GM18867 (cell line): Measurements from ENCODE around the gene ACADL.

ENCODE experiments used
- ATAC-seq: cut with Tn5 transposase; IDR thresholded peaks from one replicate; pipeline ENCODE4 v1.9.1; 2021; ENCODE audit warnings: mild to moderate bottlenecking, moderate library complexity; ENCODE audit not compliant: unreplicated experiment

Gene ACADL

GRCh38 chr2:210171309-210172218 is 53.7 kb downstream of the ACADL start, which contains the start of gene KANSL1L:
Gene KANSL1L (minus strand): TSS chr2:210171409. CDS start chr2:210154582, 16,827 bp downstream.
- peak; percentile 77 for ATAC-seq

DNA sequence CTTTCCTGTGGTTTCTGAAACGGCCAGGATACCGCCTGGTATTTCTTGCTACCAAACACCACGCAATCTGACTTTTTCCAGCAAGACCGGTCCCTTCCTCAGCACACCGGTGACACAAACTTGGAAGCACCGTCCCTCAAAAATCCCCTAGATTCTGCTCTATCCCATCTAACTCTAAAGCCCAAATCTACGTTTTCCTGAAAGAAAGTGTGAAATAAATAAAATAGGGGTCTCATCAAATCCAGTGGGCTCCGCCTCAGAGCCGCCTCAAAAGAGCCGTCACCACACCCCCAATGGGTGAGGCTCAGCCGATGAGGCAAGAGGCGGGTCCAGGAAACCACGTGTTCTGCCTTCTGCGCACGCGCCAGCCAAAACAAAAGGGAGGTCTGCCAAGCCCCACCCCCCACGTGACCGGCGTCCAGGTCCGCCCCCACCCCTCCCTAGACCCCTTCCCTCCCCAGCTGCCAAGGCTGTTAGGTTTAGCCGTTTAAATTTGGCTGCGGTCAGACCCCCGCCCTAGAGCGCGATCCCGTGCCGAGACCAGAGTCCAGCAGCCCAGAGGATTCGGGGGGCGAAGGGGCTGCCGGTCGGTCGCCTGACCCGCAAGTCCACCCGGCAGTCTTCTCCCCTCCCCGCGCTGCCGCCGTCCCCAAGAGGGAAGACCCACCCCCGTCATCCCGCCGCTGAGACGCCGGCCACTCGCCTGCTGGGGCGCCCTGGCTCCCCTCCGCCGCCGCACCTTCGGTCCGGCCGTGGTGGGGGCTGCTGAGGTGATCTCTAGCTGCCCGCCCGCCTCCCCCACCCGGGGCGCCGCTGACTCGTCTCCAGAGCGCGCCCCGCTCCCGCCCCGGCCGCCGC is 54.6 kb downstream of the ACADL start:
- peak; percentile 73 for ATAC-seq

- ATAC-seq: no peak
These were observed 55.1 kb downstream of the ACADL start for GRCh38 chr2:210170196-210170445.

DNA sequence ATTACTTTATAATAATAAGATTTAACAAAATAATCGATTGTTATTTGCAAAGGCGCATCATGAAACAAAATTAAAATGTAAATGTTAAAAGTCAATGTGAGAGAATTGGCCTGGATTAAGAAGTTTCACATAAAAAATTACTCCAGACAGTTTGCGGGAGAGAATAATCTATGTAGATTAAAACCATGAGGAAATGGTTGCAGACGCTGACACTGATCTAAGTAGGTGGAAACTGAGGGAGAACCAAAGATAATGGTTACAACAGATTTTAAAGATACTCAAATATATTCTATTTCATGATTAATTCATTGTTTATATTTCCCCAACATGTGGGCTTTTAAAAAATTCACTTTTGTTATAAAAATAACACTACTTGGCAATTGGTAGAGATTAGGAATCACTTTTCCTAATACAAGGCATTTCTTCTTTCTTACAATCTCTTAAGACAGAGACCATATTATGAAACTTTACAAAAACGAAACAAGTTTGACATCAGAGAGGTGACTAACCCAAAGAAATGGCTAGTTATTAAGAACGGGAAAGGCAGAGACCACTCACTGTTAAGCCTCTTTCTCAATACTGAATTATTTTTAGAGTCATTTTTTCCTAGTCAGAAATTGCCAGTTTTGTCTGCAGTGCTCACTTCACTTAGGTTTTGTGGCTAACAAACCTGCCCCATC is 55.6 kb downstream of the ACADL start:
- ATAC-seq: peak; percentile 23

DNA sequence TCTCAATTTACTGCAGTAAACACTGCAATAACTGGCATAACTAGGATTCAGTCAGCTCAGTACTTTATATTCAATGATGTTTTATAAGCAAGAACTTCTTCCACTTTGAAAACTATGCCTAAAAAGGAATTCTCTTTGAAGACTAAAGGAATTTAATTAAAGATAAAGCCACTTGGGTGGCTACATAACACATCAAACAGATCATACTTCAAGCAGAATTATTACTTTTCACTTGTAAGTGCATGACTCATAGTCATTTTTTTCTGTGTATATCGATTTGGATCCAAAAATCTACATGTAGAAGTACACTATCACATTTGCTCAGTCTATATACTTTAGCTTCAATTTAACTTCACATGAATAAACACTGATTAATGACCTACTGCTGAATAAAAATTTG is 58.0 kb downstream of the ACADL start:
- ATAC-seq: no peak

DNA sequence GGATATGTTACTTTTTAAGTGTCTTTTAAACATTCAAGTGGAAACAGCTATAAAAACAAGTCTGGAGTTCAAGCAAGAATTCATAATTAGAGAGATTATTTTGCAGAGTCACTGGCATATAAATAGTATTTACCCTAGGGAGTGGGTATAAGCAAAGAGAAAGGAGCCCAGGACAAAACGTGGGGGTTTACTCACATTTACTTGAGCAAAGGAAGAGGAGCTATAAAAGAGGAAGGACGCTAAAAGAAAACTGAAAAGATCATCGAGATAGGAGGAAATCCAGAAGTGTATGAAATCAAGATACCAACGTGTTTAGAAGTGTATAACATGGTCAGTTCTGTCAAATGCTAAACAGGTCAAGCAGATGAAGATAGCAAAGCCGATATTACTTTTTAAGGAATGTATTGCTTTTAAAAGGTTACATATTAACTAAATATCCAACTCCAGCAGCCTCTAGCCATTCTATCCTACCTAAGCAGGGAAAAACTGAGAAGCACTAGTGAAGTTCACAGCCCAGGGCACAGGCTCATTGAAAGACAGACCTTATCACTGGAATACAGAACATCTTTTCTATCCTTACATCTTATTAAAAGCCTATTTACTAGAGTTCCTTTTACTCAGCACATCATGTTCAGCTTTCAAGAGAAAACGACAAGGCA is 62.7 kb downstream of the ACADL start:
- ATAC-seq: no peak

DNA sequence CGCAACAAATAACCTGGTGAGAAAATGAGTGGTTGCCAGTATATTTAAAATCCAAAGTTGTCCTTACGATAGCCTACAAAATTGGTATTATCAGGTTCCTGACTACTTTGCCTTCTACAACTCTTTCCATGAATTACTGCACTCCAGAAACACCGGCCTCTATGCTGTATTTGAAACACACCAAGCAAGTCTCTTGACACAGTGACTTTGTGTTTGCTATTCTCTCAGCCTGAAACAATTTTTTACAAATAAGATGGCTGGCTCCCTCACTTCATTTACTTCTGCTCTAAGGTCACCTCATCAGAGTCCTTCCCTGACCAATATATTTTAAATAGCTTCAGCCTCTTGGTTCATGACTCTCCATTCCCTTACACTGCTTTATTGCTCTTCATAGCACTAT is 66.2 kb downstream of the ACADL start:
- ATAC-seq: no peak

GRCh38 chr2:210158236-210158635 is 67.0 kb downstream of the ACADL start:
- no peak for ATAC-seq

GRCh38 chr2:210157526-210157925 is 67.7 kb downstream of the ACADL start:
- ATAC-seq: no peak

DNA sequence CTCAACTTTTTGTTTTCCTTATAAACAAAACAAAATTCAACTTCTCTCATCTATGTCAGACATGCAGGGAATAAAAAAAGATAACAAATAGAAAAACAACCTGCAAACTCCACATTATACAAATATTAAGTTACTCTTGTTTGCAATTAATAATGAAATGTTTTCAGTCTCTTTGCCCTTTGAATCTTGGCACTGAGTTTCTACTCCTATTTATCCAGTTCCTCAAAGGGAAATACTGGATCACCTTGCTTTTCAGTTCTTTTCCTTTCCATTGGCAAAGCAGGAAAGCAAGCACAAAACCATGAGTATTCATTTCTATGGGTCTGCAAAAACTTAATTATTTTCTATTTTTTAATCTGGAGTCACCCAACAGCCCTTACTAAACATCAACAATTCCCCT is 77.6 kb downstream of the ACADL start:
- ATAC-seq: no peak
